ENCODE data around the gene ST6GAL1. TPM values are rescaled to one million over a fixed set of nuclear protein-coding genes. Genes with fewer than 3 reads are reported as not detected.

The ST6GAL1 gene
- total RNA-seq, 1 experiment from 2014 or later, result 3.3 TPM

- in situ Hi-C loops (cut with HindIII; ENCODE audit: low pct_unique_long_range_greater_than_20kb, low sequenced_read_pairs) (no loop called here), intact Hi-C loops (cut with micrococcal nuclease; ENCODE audit: unreplicated experiment) (no loop called here)
- Histone ChIP-seq H3K27ac (ENCODE audit: low read length) (no peak overlapping the region), H3K36me3 (ENCODE audit: control insufficient read depth, insufficient read depth, low read length) (no peaks in the 10 kb centered on the region), H3K27me3 (ENCODE audit: control insufficient read depth, insufficient read depth, low read length) (no peaks in the 10 kb centered on the region; the same call in 1 of the 2 replicates), H3K4me1 (ENCODE audit: control insufficient read depth, insufficient read depth, low read length) (no peaks in the 10 kb centered on the region), H3K4me3 (ENCODE audit: low read depth in 2 of 2, low read length in 2 of 2) (no peak overlapping the region), H3K9me3 (ENCODE audit: control insufficient read depth, insufficient read depth, low read depth, low read length) (no peaks in the 10 kb centered on the region)
- TF ChIP-seq TCF7L2 (IDR thresholded peaks at IDR 0.05; ENCODE audit: low read depth, low read length) (no peak), REST (IDR thresholded peaks at IDR 0.05; ENCODE audit: insufficient read depth in 1 of 2, low read depth in 2 of 2, low read length in 1 of 2) (no peak), CTCF (IDR thresholded peaks at IDR 0.05) (no peak), SIN3A (IDR thresholded peaks at IDR 0.05; ENCODE audit: borderline replicate concordance, insufficient read depth, low read depth, low read length) (no peak), POLR2AphosphoS5 (IDR thresholded peaks at IDR 0.05; ENCODE audit: low read depth, low read length) (no peak)
- ChIA-PET CTCF (no interaction called here), POLR2A (no interaction called here)
- no peak for ATAC-seq
- DNase-seq (ENCODE audit: low read depth, low spot score), result no peak
- BruUV-seq (replicated peaks), result no TSS peak
Observed at GRCh38 chr3:186989429-186989828, 59.1 kb downstream of the ST6GAL1 start.

- TF ChIP-seq POLR2AphosphoS5 (IDR thresholded peaks at IDR 0.05; ENCODE audit: low read depth, low read length) (no peak), REST (IDR thresholded peaks at IDR 0.05; ENCODE audit: insufficient read depth in 1 of 2, low read depth in 2 of 2, low read length in 1 of 2) (no peak), CTCF (IDR thresholded peaks at IDR 0.05) (no peak)
- in situ Hi-C loops (cut with HindIII; ENCODE audit: low pct_unique_long_range_greater_than_20kb, low sequenced_read_pairs) (no loop called here), intact Hi-C loops (cut with micrococcal nuclease; ENCODE audit: unreplicated experiment) (no loop called here)
- no TSS peak for BruUV-seq (replicated peaks)
- no peak overlapping the region for H3K4me3 ChIP-seq (ENCODE audit: low read depth in 2 of 2, low read length in 2 of 2)
- POLR2A ChIA-PET, result no interaction called here
- H3K9me3 ChIP-seq (ENCODE audit: control insufficient read depth, insufficient read depth, low read depth, low read length), result no peaks in the 10 kb centered on the region
- H3K27ac ChIP-seq (ENCODE audit: low read length), result no peak overlapping the region
- no peaks in the 10 kb centered on the region for H3K36me3 ChIP-seq (ENCODE audit: control insufficient read depth, insufficient read depth, low read length)
- no peaks in the 10 kb centered on the region for H3K4me1 ChIP-seq (ENCODE audit: control insufficient read depth, insufficient read depth, low read length)
- DNase-seq (ENCODE audit: low read depth, low spot score) (no peak), ATAC-seq (no peak)
- CTCF ChIA-PET, result no interaction called here
- H3K27me3 ChIP-seq (ENCODE audit: control insufficient read depth, insufficient read depth, low read length), result no peaks in the 10 kb centered on the region; the same call in 1 of the 2 replicates
Observed at GRCh38 chr3:186990277-186990676, 60.0 kb downstream of the ST6GAL1 start.
